Epithelial cell of esophagus (primary cell): Measurements from ENCODE around the gene WRNIP1.

Experiments
- DNase-seq: peaks from one replicate; pipeline ENCODE4 v3.0.0; 2010; ENCODE audit warnings: low read depth
- H3K4me3 ChIP-seq: 2 replicates; pipeline ENCODE4 v1.5.1; 2011; ENCODE audit warnings: mild to moderate bottlenecking, low read length, control low read depth
- CTCF ChIP-seq: IDR thresholded peaks from 2 replicates; pipeline ENCODE4 v1.5.1; 2011; ENCODE audit warnings: low read depth, mild to moderate bottlenecking, low read length, control low read depth, inconsistent platforms; ENCODE audit not compliant: insufficient read depth; ENCODE audit errors: missing control alignments

The WRNIP1 gene

GRCh38 chr6:2733324-2733723 lies 31.9 kb upstream of the WRNIP1 start:
- no peak for TF ChIP-seq CTCF
- no peak overlapping the region for H3K4me3 ChIP-seq
- DNase-seq = no peak

DNA sequence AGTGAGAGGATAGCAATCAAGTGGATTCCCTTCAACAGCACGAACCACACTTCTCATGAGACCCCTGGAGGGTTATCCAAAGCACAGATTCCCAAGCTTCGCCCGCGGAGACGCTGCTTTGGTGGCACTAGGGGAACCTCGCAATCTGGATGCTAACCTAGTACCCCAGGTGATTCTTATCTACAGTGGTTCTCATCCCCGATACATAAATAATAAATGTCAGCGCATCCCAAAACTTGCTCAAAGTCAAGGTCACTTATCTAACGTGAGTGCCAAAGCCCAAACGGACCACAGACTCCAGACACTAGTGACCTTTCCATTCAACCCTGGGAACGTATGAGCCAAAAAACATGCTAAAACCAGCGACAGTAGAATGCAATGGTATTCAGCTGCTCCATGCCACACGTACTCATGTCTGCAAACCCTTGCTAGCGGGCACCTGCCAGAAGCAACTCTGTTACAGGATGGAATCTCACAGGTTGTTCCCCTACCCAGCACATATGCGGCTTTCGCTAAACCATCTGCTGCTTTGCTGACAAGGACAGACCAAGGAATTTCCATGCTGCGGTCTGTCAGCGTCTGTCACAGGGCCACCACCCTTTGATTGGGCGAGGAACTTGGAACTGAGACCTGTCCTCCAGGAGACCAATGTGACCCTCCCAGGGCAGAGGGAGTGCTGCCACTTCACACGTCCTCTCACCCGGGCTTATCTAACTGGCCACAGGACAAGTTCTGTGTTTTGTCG lies 31.3 kb upstream of the WRNIP1 start:
- no peak overlapping the region for H3K4me3 ChIP-seq
- TF ChIP-seq CTCF = no peak
- DNase-seq = no peak

- no peak for TF ChIP-seq CTCF
- DNase-seq = peak; percentile 67
- no peak overlapping the region for H3K4me3 ChIP-seq
These were observed 30.6 kb upstream of the WRNIP1 start for GRCh38 chr6:2734488-2735166.

DNA sequence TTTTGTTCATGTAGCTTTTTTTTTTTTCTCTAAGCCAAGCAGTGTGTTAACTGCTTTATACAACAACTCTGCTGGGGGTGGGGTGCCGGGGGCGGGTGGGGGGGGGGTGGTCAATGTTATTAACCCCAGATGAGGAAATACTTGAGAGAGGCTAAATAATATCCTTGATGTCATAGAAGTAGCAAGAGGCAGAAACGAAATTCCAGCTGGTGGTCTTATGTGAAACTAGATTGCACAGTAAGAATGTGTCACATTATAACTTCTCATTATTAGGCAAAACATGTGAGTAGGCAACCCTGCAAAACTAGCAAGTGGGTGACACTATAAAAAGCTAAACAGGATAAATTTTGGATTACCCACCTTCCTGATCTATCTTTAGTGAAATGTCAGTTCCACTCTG lies 27.3 kb upstream of the WRNIP1 start:
- DNase-seq = no peak
- H3K4me3 ChIP-seq = no peak overlapping the region
- TF ChIP-seq CTCF = no peak

GRCh38 chr6:2738373-2738979 lies 26.7 kb upstream of the WRNIP1 start:
- no peak overlapping the region for H3K4me3 ChIP-seq
- peak; percentile 64 for DNase-seq
- peak; percentile 80 for TF ChIP-seq CTCF

DNA sequence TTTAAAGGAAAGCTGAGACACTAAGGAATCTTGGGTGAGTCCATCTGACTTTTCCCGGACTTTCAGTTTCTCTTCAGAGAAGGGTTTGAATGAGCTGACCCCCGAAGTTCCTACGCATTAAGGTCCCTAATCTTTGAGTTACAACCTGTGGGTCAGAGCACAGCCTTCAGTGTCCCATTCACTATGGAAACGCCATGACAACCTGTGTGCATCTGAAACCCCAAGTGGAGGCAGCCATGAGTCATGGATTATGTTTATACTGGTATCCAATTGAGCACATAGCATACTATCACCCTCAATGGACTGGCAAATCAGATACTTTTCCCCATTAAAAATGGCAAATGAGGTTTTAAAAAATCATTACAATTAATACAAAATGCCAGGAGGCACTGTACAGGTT lies 25.9 kb upstream of the WRNIP1 start:
- H3K4me3 ChIP-seq = no peak overlapping the region
- no peak for TF ChIP-seq CTCF
- DNase-seq = peak; percentile 28
